Activated CD4-positive, alpha-beta T cell treated with anti-CD3 and anti-CD28 coated beads for 1 hour (primary cell): ENCODE data around the gene PIM3.
A peak's percentile ranks its signal among the peaks of the same experiment; 100 is the strongest.

Experiments used
- DNase-seq: peaks from one replicate; pipeline ENCODE4 v3.0.0-alpha.2; 2020

The PIM3 gene

GRCh38 chr22:50009251-50009650 is 48.7 kb downstream of the PIM3 start:
- no peak for DNase-seq

- no peak for DNase-seq
Measured at GRCh38 chr22:50009765-50010675, 49.4 kb downstream of the PIM3 start.

DNA sequence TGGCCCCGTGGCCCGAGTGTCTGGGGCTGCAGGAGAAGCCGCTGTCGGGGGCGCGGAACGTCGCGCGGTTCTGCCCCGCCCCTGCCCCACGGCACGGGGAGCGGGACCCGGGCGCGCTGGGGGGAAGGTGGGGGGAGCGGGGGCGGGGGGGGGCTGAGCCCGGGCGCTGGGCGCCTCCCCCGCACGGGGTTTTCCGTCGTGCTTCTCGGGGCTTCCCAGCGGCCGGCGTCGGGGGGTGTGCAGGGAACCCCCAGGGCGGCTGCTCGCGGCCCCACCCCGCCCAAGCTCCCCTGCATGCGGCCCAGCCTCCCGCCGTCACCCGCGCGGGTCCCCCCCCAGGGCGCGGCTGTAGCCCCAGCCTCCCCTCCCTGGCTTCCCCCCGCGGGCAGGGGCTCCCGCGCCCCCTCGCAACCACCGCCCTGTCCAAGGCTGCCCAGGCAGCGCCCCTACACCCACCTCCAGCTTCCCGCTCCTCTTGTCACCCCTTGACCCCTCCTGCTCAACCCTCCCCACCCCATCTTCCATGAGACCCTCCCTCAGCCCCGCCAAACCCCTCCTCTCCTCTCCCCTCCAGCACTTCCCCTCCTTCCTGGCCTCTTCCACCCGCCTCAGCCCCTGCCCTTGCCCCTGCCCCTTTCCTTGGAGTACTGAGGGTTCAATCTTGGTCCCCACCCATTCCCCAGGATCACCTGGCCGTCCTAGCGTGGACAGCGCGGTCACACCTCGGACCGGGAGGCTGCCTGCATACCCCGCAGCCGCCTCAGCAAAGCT is 50.3 kb downstream of the PIM3 start:
- peak; percentile 52 for DNase-seq

DNA sequence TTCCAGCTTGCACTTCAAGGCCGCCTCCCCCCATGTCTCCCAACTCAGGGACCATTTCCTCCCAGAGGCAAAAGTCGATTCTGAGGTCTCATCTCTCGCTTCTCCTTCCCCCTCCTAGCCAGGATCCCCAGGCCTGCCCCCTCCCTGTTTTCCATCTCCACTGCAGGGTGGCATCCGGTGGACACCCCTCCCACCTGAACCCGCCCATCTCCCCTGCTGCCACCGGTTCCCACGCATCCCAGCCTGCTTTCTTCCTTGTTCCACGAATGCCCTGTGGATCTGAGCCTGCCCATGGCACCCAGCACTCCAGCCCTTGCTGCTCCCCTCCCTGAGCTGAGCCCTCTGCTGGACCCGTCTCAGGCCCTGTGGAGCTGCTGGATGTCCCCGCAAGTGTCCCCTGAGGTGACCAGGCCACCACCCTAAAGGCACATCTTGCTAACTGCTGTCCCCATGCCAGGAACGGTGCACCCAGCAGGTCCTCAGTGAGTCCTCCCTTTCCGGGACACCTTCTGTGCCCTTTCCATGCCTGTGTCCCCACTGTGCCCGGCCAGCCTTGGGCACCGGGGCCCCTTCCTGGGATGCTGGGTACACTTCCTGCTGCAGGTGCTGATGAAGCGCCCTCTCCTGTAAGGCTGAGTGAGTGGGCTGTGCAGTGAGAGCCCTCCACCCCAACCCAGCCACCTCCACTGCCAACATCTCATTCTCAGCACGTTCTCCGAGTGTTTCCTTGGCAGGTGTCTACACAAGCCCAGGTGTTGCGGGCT is 51.1 kb downstream of the PIM3 start:
- DNase-seq, result no peak

DNA sequence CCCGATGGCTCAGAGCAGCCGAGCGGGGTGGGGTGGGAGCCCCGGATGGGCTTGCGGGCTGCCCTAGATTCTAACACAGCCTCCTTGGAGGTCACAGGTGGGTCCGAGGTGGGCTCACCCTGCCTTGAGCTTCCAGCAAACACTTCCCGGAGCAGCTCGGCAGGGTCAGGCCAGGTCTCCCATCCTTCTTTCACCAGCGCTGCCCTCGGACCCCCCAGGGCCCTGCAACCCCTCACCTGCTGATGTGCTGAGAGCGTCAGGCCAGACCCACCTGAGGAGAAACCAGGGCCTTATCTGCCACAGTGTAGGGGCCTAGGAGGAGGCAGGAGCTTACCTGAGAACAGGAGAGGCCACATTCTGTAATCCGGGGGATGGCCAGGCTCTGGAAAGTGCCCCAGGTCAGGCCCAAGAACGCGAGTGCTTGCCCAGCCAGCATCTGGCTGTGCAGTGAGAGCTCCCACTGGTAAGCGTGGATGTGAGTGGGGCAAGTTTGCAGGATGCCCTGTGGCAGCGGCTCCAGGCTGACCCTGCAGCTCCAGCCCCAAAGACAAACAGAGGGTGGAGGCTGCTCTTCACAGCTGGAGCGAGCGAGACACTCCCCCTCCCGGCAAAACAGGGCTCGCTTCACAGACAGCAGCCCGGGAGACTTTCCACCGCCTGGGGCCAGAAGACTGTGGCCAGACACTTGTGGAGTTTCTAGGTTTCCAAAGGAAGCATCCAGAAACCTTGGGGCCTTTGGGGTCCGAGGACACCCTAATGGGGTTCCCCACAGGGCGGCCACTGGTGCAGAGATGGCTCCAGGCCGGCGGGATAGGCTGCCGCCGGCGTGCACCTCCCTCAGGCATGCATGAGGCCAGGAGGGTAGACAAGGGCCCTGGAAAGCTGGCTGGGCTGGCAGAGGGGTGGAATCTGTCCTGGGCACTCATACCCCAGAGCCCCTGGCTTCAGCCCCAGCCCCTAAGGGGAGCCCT is 51.9 kb downstream of the PIM3 start, which contains the start of gene IL17REL:
TSS of gene IL17REL (minus strand) at position 555 of the 971 bp plus-strand sequence. CDS start at position 436, 119 bp downstream.
- DNase-seq, result no peak
